H9 (cell line): Measurements from ENCODE around the gene FHOD3. TPM values are rescaled to one million over a fixed set of nuclear protein-coding genes. Genes with fewer than 3 reads are reported as not detected.

Experiments
- DNase-seq: peaks from one replicate; pipeline ENCODE4 v3.0.0-alpha.2; 2017
- H2AFZ ChIP-seq: one replicate; pipeline ENCODE4 v1.6.1; 2013; ENCODE audit warnings: mild to moderate bottlenecking, low read length, control low read depth, moderate library complexity
- H2AK5ac ChIP-seq: 2 replicates; pipeline ENCODE4 v1.6.1; 2013; ENCODE audit warnings: low read length, control low read depth, mixed read lengths; ENCODE audit not compliant: insufficient read length
- H2BK120ac ChIP-seq: one replicate; pipeline ENCODE4 v1.6.1; 2013; ENCODE audit warnings: low read depth, mild to moderate bottlenecking, low read length, control low read depth, inconsistent platforms; ENCODE audit not compliant: poor library complexity, severe bottlenecking
- H2BK12ac ChIP-seq: 2 replicates; pipeline ENCODE4 v1.6.1; 2013; ENCODE audit warnings: low read length, control low read depth, mixed read lengths, low read depth; ENCODE audit not compliant: insufficient read length
- H2BK15ac ChIP-seq: 2 replicates; pipeline ENCODE4 v1.6.1; 2013; ENCODE audit warnings: low read depth, low read length, control low read depth
- H2BK20ac ChIP-seq: one replicate; pipeline ENCODE4 v1.6.1; 2013; ENCODE audit warnings: low read depth, mild to moderate bottlenecking, low read length, control low read depth, inconsistent platforms; ENCODE audit not compliant: poor library complexity, severe bottlenecking
- H2BK5ac ChIP-seq: 2 replicates; pipeline ENCODE4 v1.6.1; 2013; ENCODE audit warnings: low read length, control low read depth, mixed read lengths; ENCODE audit not compliant: insufficient read length
- H3K14ac ChIP-seq: 2 replicates; pipeline ENCODE4 v1.6.1; 2013; ENCODE audit warnings: low read length, control low read depth; ENCODE audit not compliant: insufficient read depth
- H3K18ac ChIP-seq: 2 replicates; pipeline ENCODE4 v1.6.1; 2013; ENCODE audit warnings: low read depth, mild to moderate bottlenecking, mixed read lengths, low read length, control low read depth; ENCODE audit not compliant: insufficient read length
- H3K23ac ChIP-seq: 2 replicates; pipeline ENCODE4 v1.6.1; 2013; ENCODE audit warnings: low read length, control low read depth, mixed read lengths, low read depth; ENCODE audit not compliant: insufficient read length
- H3K23me2 ChIP-seq: 2 replicates; pipeline ENCODE4 v1.6.1; 2013; ENCODE audit warnings: low read depth, mild to moderate bottlenecking, mixed read lengths, low read length, control low read depth; ENCODE audit not compliant: insufficient read length, poor library complexity, severe bottlenecking
- H3K27ac ChIP-seq: 2 replicates; pipeline ENCODE4 v1.5.1; 2013; ENCODE audit warnings: low read length, control low read depth, mixed read lengths, low read depth; ENCODE audit not compliant: insufficient read length
- H3K27me3 ChIP-seq: 2 replicates; pipeline ENCODE4 v1.6.1; 2013; ENCODE audit warnings: low read length, control low read depth, inconsistent platforms; ENCODE audit not compliant: insufficient read depth
- H3K4ac ChIP-seq: 2 replicates; pipeline ENCODE4 v1.6.1; 2013; ENCODE audit warnings: low read depth, mild to moderate bottlenecking, control low read depth, inconsistent platforms, low read length, moderate library complexity
- H3K4me1 ChIP-seq: 2 replicates; pipeline ENCODE4 v1.6.1; 2013; ENCODE audit warnings: low read length, control low read depth, inconsistent platforms; ENCODE audit not compliant: insufficient read depth
- H3K4me2 ChIP-seq: 2 replicates; pipeline ENCODE4 v1.6.1; 2013; ENCODE audit warnings: low read length, control low read depth, mixed read lengths; ENCODE audit not compliant: insufficient read length, insufficient read depth
- H3K56ac ChIP-seq: 2 replicates; pipeline ENCODE4 v1.6.1; 2013; ENCODE audit warnings: low read depth, mild to moderate bottlenecking, mixed read lengths, low read length, control low read depth; ENCODE audit not compliant: insufficient read length
- H3K79me1 ChIP-seq: 2 replicates; pipeline ENCODE4 v1.6.1; 2013; ENCODE audit warnings: low read depth, mild to moderate bottlenecking, moderate library complexity, low read length, control low read depth, inconsistent platforms; ENCODE audit not compliant: insufficient read depth, poor library complexity, severe bottlenecking
- H3K79me2 ChIP-seq: 2 replicates; pipeline ENCODE4 v1.6.1; 2013; ENCODE audit warnings: low read length, control low read depth, inconsistent platforms; ENCODE audit not compliant: insufficient read depth
- H3K9ac ChIP-seq: 2 replicates; pipeline ENCODE4 v1.6.1; 2013; ENCODE audit warnings: low read length, control low read depth, mixed read lengths; ENCODE audit not compliant: insufficient read length; ENCODE audit errors: extremely low read depth
- H3K9me3 ChIP-seq: one replicate; pipeline ENCODE4 v1.6.1; 2013; ENCODE audit warnings: low read depth, low read length, inconsistent platforms; ENCODE audit not compliant: control insufficient read depth
- H3T11ph ChIP-seq: one replicate; pipeline ENCODE4 v1.6.1; 2013; ENCODE audit warnings: mild to moderate bottlenecking, low read length, control low read depth, inconsistent platforms
- H4K20me1 ChIP-seq: one replicate; pipeline ENCODE4 v1.6.1; 2013; ENCODE audit not compliant: control insufficient read depth, insufficient read length, insufficient read depth
- H4K5ac ChIP-seq: 2 replicates; pipeline ENCODE4 v1.6.1; 2013; ENCODE audit warnings: low read depth, mild to moderate bottlenecking, mixed read lengths, low read length, control low read depth; ENCODE audit not compliant: insufficient read length
- H4K8ac ChIP-seq: replicated peaks from 2 replicates; pipeline ENCODE4 v1.6.1; 2013; ENCODE audit warnings: low read length, control low read depth, mixed read lengths, low read depth; ENCODE audit not compliant: insufficient read length
- H4K91ac ChIP-seq: 2 replicates; pipeline ENCODE4 v1.6.1; 2013; ENCODE audit warnings: low read depth, mild to moderate bottlenecking, moderate library complexity, mixed read lengths, low read length, control low read depth; ENCODE audit not compliant: insufficient read length
- H3K27ac Mint-ChIP-seq, 3 experiments: 2 replicates in 2 of 3; 3 replicates in 1 of 3; pipeline ENCODE4 v1.8.0; 2020 to 2021; ENCODE audit warnings: mixed read lengths in 3 of 3, mild to moderate bottlenecking in 1 of 3, moderate library complexity in 1 of 3
- H3K27me3 Mint-ChIP-seq: 2 replicates; pipeline ENCODE4 v1.8.0; 2021; ENCODE audit warnings: low read depth, mild to moderate bottlenecking, moderate library complexity, mixed read lengths
- H3K36me3 Mint-ChIP-seq, 3 experiments: 2 replicates in 2 of 3; 3 replicates in 1 of 3; pipeline ENCODE4 v1.8.0; 2020 to 2021; ENCODE audit warnings: low read depth in 3 of 3, mixed read lengths in 3 of 3; ENCODE audit not compliant: insufficient read depth in 1 of 3
- H3K4me1 Mint-ChIP-seq, 2 experiments: 2 replicates each; pipeline ENCODE4 v1.8.0; 2020; ENCODE audit warnings: mixed read lengths in 2 of 2
- H3K4me3 Mint-ChIP-seq, 2 experiments: 2 replicates in 1 of 2; 3 replicates in 1 of 2; pipeline ENCODE4 v1.8.0; 2020 to 2021; ENCODE audit warnings: mild to moderate bottlenecking in 2 of 2, mixed read lengths in 2 of 2, moderate library complexity in 1 of 2
- H3K9me3 Mint-ChIP-seq, 2 experiments: 2 replicates in 1 of 2; 3 replicates in 1 of 2; pipeline ENCODE4 v1.8.0; 2020; ENCODE audit warnings: mild to moderate bottlenecking in 2 of 2, mixed read lengths in 2 of 2, moderate library complexity in 1 of 2
- CTCF ChIP-seq: fragments of 200-600 bp; sonication (generic); conservative IDR thresholded peaks from 3 replicates; pipeline ENCODE4 v1.8.0; 2021; ENCODE audit warnings: antibody characterized with exemption, mild to moderate bottlenecking
- WGBS: extraction: QIAGEN DNeasy Blood & Tissue Kit; methylation state at CpG from one replicate; pipeline ENCODE4 v1.1.7; 2013; ENCODE audit warnings: missing lambda C conversion rate, low lambda C conversion rate, mixed read lengths; ENCODE audit not compliant: insufficient read length; ENCODE audit errors: extremely low coverage; 5-methylcytosine and 5-hydroxymethylcytosine counted together
- total RNA-seq: library from RNA; stranded (reverse); gene quantifications from 2 replicates; pipeline ENCODE4 v1.2.1, GENCODE V29; 2021

Gene FHOD3
- total RNA-seq, 1 experiment from 2014 or later: 8.0 TPM

- H3K27me3 ChIP-seq: no peaks in the 10 kb centered on the region
- no peak overlapping the region for H2BK15ac ChIP-seq
- WGBS: no CpG with 5 or more reads among the region's 11 CpGs
- no peak overlapping the region for H2BK120ac ChIP-seq
- no peaks in the 10 kb centered on the region; the same call in 1 of the 2 replicates for H3K27me3 Mint-ChIP-seq
- no peak overlapping the region for H3T11ph ChIP-seq
- peak overlapping the region in 1 of 3 experiments; percentile 66; a peak in 1 of 7 replicates for H3K27ac Mint-ChIP-seq
- H2AK5ac ChIP-seq: no peak overlapping the region
- H3K27ac ChIP-seq: no peak overlapping the region
- H3K79me2 ChIP-seq: no peaks in the 10 kb centered on the region
- no peak overlapping the region for H3K9ac ChIP-seq
- no peak overlapping the region; the same call in 1 of the 2 replicates for H3K14ac ChIP-seq
- H3K4me2 ChIP-seq: no peak overlapping the region
- no peak overlapping the region for H3K56ac ChIP-seq
- H3K4ac ChIP-seq: no peak overlapping the region
- H4K8ac ChIP-seq: no peak overlapping the region
- no peak overlapping the region for H3K23ac ChIP-seq
- H3K4me3 Mint-ChIP-seq: no peak overlapping the region
- no peaks in the 10 kb centered on the region for H3K9me3 Mint-ChIP-seq
- no peaks in the 10 kb centered on the region for H3K36me3 Mint-ChIP-seq
- peaks cover 50 to 72% of the 10 kb centered on the region in 2 experiments for H3K4me1 Mint-ChIP-seq
- H3K4me1 ChIP-seq: peaks cover 10% of the 10 kb centered on the region; the same call in 1 of the 2 replicates
- H3K18ac ChIP-seq: no peak overlapping the region
- H4K5ac ChIP-seq: no peak overlapping the region
- H3K23me2 ChIP-seq: no peaks in the 10 kb centered on the region
- no peak overlapping the region for H4K91ac ChIP-seq
- no peak overlapping the region for H2AFZ ChIP-seq
- H4K20me1 ChIP-seq: no peaks in the 10 kb centered on the region
- DNase-seq: no peak
- no peak for TF ChIP-seq CTCF
- no peak overlapping the region for H2BK20ac ChIP-seq
- H3K9me3 ChIP-seq: no peaks in the 10 kb centered on the region
- H2BK5ac ChIP-seq: no peak overlapping the region
- H2BK12ac ChIP-seq: no peak overlapping the region
- no peaks in the 10 kb centered on the region for H3K79me1 ChIP-seq
These were observed 170.1 kb downstream of the FHOD3 start for GRCh38 chr18:36467614-36468013.
